ENCODE results near the gene STARD10. TPM values are rescaled to one million over a fixed set of nuclear protein-coding genes. Genes with fewer than 3 reads are reported as not detected.
A peak's percentile ranks its signal among the peaks of the same experiment; 100 is the strongest.

Gene STARD10
- total and polyA plus RNA-seq, 2 donors from 2014 or later, result 40.7 to 127 TPM

- Histone ChIP-seq H3K9ac (ENCODE audit: low read length in 3 of 3) (peak overlapping the region in 1 of 3 donors; percentile 22), H3K27ac (ENCODE audit: low read depth in 2 of 2, low read length in 2 of 2) (peak overlapping the region; percentile 48 to 61), H3K4me3 (ENCODE audit: low read length in 3 of 3) (no peak overlapping the region), H3K36me3 (ENCODE audit: control insufficient read depth in 2 of 3, insufficient read depth in 3 of 3, low read length in 3 of 3) (no peaks in the 10 kb centered on the region), H3K9me3 (ENCODE audit: control insufficient read depth in 2 of 3, insufficient read depth in 1 of 3, low read length in 3 of 3) (no peaks in the 10 kb centered on the region), H3K4me1 (ENCODE audit: control insufficient read depth in 2 of 3, insufficient read depth in 2 of 3, low read depth in 1 of 3, low read length in 3 of 3) (peaks cover 4 to 65% (median 29%) of the 10 kb centered on the region in 3 donors), H3K27me3 (ENCODE audit: control insufficient read depth, insufficient read depth, low read length) (no peaks in the 10 kb centered on the region)
- DNase-seq (no peak), FAIRE-seq (no peak)
- no peak for TF ChIP-seq CTCF (IDR thresholded peaks at IDR 0.05; ENCODE audit: borderline replicate concordance, extremely low read depth, insufficient read depth)
- intact Hi-C loops (cut with DNase I), result no loop called here
Measured at GRCh38 chr11:72777755-72778278, 16.0 kb downstream of the STARD10 start.

GRCh38 chr11:72776844-72777754 lies 16.7 kb downstream of the STARD10 start:
- no peak for FAIRE-seq
- no peaks in the 10 kb centered on the region for H3K27me3 ChIP-seq (ENCODE audit: control insufficient read depth, insufficient read depth, low read length)
- peak overlapping the region; percentile 48 to 61 for H3K27ac ChIP-seq (ENCODE audit: low read depth in 2 of 2, low read length in 2 of 2)

DNA sequence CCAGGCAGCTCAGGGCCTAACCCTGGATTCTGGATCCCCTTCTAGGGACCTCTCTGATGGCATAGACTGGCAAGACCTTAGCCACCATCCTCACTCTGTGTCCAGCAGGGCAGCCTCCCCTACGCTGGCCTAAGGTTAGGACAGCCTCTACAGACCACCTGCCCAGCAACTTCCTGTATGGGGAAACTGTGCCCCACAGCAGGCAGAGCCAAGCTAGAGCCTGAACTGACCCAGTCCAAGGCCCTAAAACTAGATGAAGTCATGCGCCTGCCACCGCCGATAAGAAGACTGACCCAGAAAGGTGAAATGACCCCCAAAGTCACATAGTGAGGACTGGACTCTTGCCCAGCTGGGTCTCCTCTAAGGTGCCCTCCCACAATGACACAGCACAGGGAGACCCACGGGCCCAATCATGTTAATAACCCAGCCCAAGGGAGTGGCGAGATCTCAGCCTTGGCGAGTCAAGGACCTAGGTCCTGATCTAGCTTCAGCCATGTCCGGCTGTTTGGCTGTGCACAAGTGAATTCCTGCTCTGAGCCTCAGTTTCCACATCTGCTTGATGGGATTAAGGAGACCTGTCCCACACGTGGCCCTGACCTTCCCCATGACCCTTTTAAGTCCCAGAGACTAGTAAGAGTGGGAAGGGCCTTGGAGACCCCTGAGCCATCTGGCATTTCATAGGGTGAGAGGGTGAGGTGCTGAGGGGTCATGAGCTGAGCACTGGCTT lies 17.6 kb downstream of the STARD10 start:
- peaks cover 4 to 60% (median 30%) of the 10 kb centered on the region in 3 donors for H3K4me1 ChIP-seq (ENCODE audit: control insufficient read depth in 2 of 3, insufficient read depth in 2 of 3, low read depth in 1 of 3, low read length in 3 of 3)
- H3K4me3 ChIP-seq (ENCODE audit: low read length in 3 of 3), result no peak overlapping the region
- H3K27me3 ChIP-seq (ENCODE audit: control insufficient read depth, insufficient read depth, low read length), result no peaks in the 10 kb centered on the region
- no peaks in the 10 kb centered on the region for H3K9me3 ChIP-seq (ENCODE audit: control insufficient read depth in 2 of 3, insufficient read depth in 1 of 3, low read length in 3 of 3)
- H3K36me3 ChIP-seq (ENCODE audit: control insufficient read depth in 2 of 3, insufficient read depth in 3 of 3, low read length in 3 of 3), result no peaks in the 10 kb centered on the region
- no peak for TF ChIP-seq CTCF (IDR thresholded peaks at IDR 0.05; ENCODE audit: borderline replicate concordance, extremely low read depth, insufficient read depth)
- DNase-seq (no peak), FAIRE-seq (no peak)
- H3K9ac ChIP-seq (ENCODE audit: low read length in 3 of 3), result no peak overlapping the region
- H3K27ac ChIP-seq (ENCODE audit: low read depth in 2 of 2, low read length in 2 of 2), result peak overlapping the region; percentile 8 to 61
- intact Hi-C loops (cut with DNase I), result no loop called here

More at GRCh38 chr11:72776844-72777754, 16.7 kb downstream of the STARD10 start:
- Histone ChIP-seq H3K9ac (ENCODE audit: low read length in 3 of 3) (peak overlapping the region in 1 of 3 donors; percentile 22), H3K4me1 (ENCODE audit: control insufficient read depth in 2 of 3, insufficient read depth in 2 of 3, low read depth in 1 of 3, low read length in 3 of 3) (peaks cover 4 to 62% (median 30%) of the 10 kb centered on the region in 3 donors), H3K4me3 (ENCODE audit: low read length in 3 of 3) (no peak overlapping the region), H3K36me3 (ENCODE audit: control insufficient read depth in 2 of 3, insufficient read depth in 3 of 3, low read length in 3 of 3) (no peaks in the 10 kb centered on the region), H3K9me3 (ENCODE audit: control insufficient read depth in 2 of 3, insufficient read depth in 1 of 3, low read length in 3 of 3) (no peaks in the 10 kb centered on the region)
- no peak for TF ChIP-seq CTCF (IDR thresholded peaks at IDR 0.05; ENCODE audit: borderline replicate concordance, extremely low read depth, insufficient read depth)
- no peak for DNase-seq
- intact Hi-C loops (cut with DNase I), result no loop called here

All from kidney (tissue), 14 donors.